ENCODE data around the gene SLC6A5. TPM values are rescaled to one million over a fixed set of nuclear protein-coding genes. Genes with fewer than 3 reads are reported as not detected.
A peak's percentile ranks its signal among the peaks of the same experiment; 100 is the strongest.
"Not testable (repeated sequence)": the region's sequence is repeated elsewhere in the genome, so short reads cannot be mapped to it uniquely, and the experiment has no call there.

Gene SLC6A5
- total RNA-seq, 1 donor from 2014 or later, result not detected

GRCh38 chr11:20561915-20562314 lies 37.5 kb upstream of the SLC6A5 start:
- intact Hi-C loops (cut with DNase I), result no loop called here

GRCh38 chr11:20563866-20564265 lies 35.5 kb upstream of the SLC6A5 start:
- intact Hi-C loops (cut with DNase I), result no loop called here
- TF ChIP-seq CTCF (IDR thresholded peaks at IDR 0.05), result no peak
- no peaks in the 10 kb centered on the region for H3K36me3 ChIP-seq
- H3K27me3 ChIP-seq, result no peaks in the 10 kb centered on the region
- no peaks in the 10 kb centered on the region for H3K9me3 ChIP-seq
- no peak overlapping the region for H3K4me3 ChIP-seq
- H3K4me1 ChIP-seq, result no peaks in the 10 kb centered on the region
- H3K27ac ChIP-seq, result no peak overlapping the region
- DNase-seq (ENCODE audit: low spot score in 2 of 2), result no peak

More at GRCh38 chr11:20561915-20562314, 37.5 kb upstream of the SLC6A5 start:
- Histone ChIP-seq H3K27me3 (no peaks in the 10 kb centered on the region), H3K9me3 (no peaks in the 10 kb centered on the region), H3K27ac (no peak overlapping the region), H3K4me3 (no peak overlapping the region), H3K4me1 (no peaks in the 10 kb centered on the region), H3K36me3 (no peaks in the 10 kb centered on the region)
- no peak for TF ChIP-seq CTCF (IDR thresholded peaks at IDR 0.05)
- DNase-seq (ENCODE audit: low spot score in 2 of 2), result no peak

GRCh38 chr11:20564846-20565635 lies 34.4 kb upstream of the SLC6A5 start:
- Histone ChIP-seq H3K4me3 (no peak overlapping the region), H3K4me1 (no peaks in the 10 kb centered on the region), H3K9me3 (no peaks in the 10 kb centered on the region), H3K27me3 (no peaks in the 10 kb centered on the region), H3K36me3 (no peaks in the 10 kb centered on the region), H3K27ac (no peak overlapping the region)
- DNase-seq (ENCODE audit: low spot score in 2 of 2), result no peak
- intact Hi-C loops (cut with DNase I), result no loop called here
- TF ChIP-seq CTCF (IDR thresholded peaks at IDR 0.05), result no peak

GRCh38 chr11:20566115-20566514 lies 33.3 kb upstream of the SLC6A5 start:
- H3K4me3 ChIP-seq; intact Hi-C loops (cut with DNase I); H3K4me1 ChIP-seq; H3K36me3 ChIP-seq; DNase-seq (ENCODE audit: low spot score in 2 of 2); H3K27me3 ChIP-seq; H3K9me3 ChIP-seq: not testable (repeated sequence)
- H3K27ac ChIP-seq, result peak overlapping the region; percentile 12 to 57

GRCh38 chr11:20566591-20567434 lies 32.6 kb upstream of the SLC6A5 start:
- Histone ChIP-seq H3K27ac (peak overlapping the region; percentile 57 to 64), H3K4me1 (no peaks in the 10 kb centered on the region), H3K27me3 (no peaks in the 10 kb centered on the region), H3K4me3 (no peak overlapping the region), H3K36me3 (no peaks in the 10 kb centered on the region), H3K9me3 (no peaks in the 10 kb centered on the region)
- intact Hi-C loops (cut with DNase I), result no loop called here
- no peak for DNase-seq (ENCODE audit: low spot score in 2 of 2)
- no peak for TF ChIP-seq CTCF (IDR thresholded peaks at IDR 0.05)

- H3K27ac ChIP-seq; H3K9me3 ChIP-seq; H3K36me3 ChIP-seq; H3K27me3 ChIP-seq; DNase-seq (ENCODE audit: low spot score in 2 of 2); intact Hi-C loops (cut with DNase I); H3K4me1 ChIP-seq; H3K4me3 ChIP-seq: not testable (repeated sequence)
Observed at GRCh38 chr11:20579725-20580124, 19.7 kb upstream of the SLC6A5 start.
